ENCODE results near the gene PER1. TPM values are rescaled to one million over a fixed set of nuclear protein-coding genes. Genes with fewer than 3 reads are reported as not detected.
"Not testable (repeated sequence)": the region's sequence is repeated elsewhere in the genome, so short reads cannot be mapped to it uniquely, and the experiment has no call there.

The PER1 gene
- total RNA-seq, 4 donors from 2014 or later, result 85.2 to 148 (median 137) TPM

DNA sequence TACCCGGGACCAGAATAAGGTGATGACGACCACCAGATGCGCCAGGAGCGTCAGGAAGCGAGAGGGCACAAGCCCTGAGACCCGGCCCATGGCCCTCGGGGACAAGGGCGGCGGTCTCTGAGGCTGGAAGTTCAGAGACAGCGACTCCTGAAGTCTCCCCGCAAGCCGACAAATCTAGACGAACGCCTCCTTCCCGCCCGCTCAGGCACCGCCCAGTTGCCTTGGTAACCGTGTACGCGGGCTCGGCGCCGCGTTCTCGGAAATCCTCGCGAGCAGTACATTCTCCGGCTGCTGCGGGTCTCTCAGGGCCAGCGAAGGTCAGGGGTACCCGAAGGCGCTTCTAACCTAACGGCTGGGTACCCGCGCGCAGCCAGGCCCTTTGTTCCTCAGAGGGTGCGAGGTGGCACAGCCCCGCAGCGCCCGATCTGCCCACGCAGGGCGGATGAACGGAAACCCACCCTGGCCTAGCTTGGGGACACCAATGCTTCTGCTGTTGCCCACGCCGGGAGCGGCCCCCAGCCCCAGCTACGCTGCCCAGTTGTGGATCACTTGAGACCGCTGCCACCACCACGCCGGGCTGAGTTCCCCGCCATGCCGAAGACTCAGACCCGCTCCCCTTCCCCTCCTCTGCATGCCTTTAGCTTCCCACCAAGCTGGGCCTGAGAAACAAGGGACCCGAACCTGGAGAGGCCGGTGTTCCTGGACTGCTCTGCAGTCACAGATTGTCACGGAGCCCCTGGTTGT is 24.2 kb upstream of the PER1 start, which contains the start of gene TMEM107:
TSS of gene TMEM107 (minus strand) at position 184 of the 744 bp plus-strand sequence. CDS start at position 90, 94 bp downstream.
- intact Hi-C loops (cut with DNase I), result no loop called here
- peaks cover 21 to 38% of the 10 kb centered on the region in 2 donors for H3K4me1 ChIP-seq
- peak; percentile 85 to 90 for DNase-seq
- H3K4me3 ChIP-seq (replicated peaks in 1 of 3), result peak within 1 kb of the TSS; percentile 43 to 61 (median 58)
- no peaks in the 10 kb centered on the region for H3K36me3 ChIP-seq
- H3K27me3 ChIP-seq, result no peaks in the 10 kb centered on the region
- H3K27ac ChIP-seq, result peak within 1 kb of the TSS; percentile 64 to 89 (median 73)
- H3K9me3 ChIP-seq, result no peaks in the 10 kb centered on the region
- TF ChIP-seq, protein P1, sequence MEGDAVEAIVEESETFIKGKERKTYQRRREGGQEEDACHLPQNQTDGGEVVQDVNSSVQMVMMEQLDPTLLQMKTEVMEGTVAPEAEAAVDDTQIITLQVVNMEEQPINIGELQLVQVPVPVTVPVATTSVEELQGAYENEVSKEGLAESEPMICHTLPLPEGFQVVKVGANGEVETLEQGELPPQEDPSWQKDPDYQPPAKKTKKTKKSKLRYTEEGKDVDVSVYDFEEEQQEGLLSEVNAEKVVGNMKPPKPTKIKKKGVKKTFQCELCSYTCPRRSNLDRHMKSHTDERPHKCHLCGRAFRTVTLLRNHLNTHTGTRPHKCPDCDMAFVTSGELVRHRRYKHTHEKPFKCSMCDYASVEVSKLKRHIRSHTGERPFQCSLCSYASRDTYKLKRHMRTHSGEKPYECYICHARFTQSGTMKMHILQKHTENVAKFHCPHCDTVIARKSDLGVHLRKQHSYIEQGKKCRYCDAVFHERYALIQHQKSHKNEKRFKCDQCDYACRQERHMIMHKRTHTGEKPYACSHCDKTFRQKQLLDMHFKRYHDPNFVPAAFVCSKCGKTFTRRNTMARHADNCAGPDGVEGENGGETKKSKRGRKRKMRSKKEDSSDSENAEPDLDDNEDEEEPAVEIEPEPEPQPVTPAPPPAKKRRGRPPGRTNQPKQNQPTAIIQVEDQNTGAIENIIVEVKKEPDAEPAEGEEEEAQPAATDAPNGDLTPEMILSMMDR (IDR thresholded peaks at IDR 0.05), result no peak
- peak in 1 of 2 donors; percentile 80 for TF ChIP-seq POLR2A (IDR thresholded peaks at IDR 0.05)
- WGBS, 2 donors, result 1 to 5% methylated on average over 10 to 15 of the region's 56 CpGs

- Histone ChIP-seq H3K9me3 (no peaks in the 10 kb centered on the region), H3K27me3 (no peaks in the 10 kb centered on the region), H3K4me1 (peaks cover 21 to 38% of the 10 kb centered on the region in 2 donors), H3K4me3 (replicated peaks in 1 of 3) (peak overlapping the region; percentile 43 to 61 (median 58)), H3K27ac (peak overlapping the region; percentile 64 to 89 (median 73)), H3K36me3 (no peaks in the 10 kb centered on the region)
- WGBS, 2 donors, result 8 to 10% methylated on average over 11 of the region's 11 CpGs
- no peak for DNase-seq
- intact Hi-C loops (cut with DNase I), result no loop called here
- TF ChIP-seq, protein P1 (IDR thresholded peaks at IDR 0.05), result no peak
- no peak for TF ChIP-seq POLR2A (IDR thresholded peaks at IDR 0.05)
Observed at GRCh38 chr17:8175795-8176196, 23.6 kb upstream of the PER1 start.

- Histone ChIP-seq H3K27me3 (no peaks in the 10 kb centered on the region), H3K36me3 (no peaks in the 10 kb centered on the region), H3K9me3 (no peaks in the 10 kb centered on the region), H3K4me3 (replicated peaks in 1 of 3) (peak overlapping the region in 1 of 3 donors; percentile 8), H3K27ac (peak overlapping the region; percentile 88 to 97 (median 94)), H3K4me1 (peaks cover 21 to 38% of the 10 kb centered on the region in 2 donors)
- 2 to 7% methylated on average over 14 of the region's 14 CpGs for WGBS, 2 donors
- TF ChIP-seq POLR2A (IDR thresholded peaks at IDR 0.05), result no peak
- TF ChIP-seq, protein P1 (IDR thresholded peaks at IDR 0.05), result no peak
- intact Hi-C loops (cut with DNase I), result no loop called here
- DNase-seq, result no peak
Observed at GRCh38 chr17:8173871-8174322, 21.7 kb upstream of the PER1 start.

- no peaks in the 10 kb centered on the region for H3K36me3 ChIP-seq
- peak overlapping the region in 1 of 3 donors; percentile 8 for H3K4me3 ChIP-seq (replicated peaks in 1 of 3)
- intact Hi-C loops (cut with DNase I), result no loop called here
- H3K9me3 ChIP-seq, result no peaks in the 10 kb centered on the region
- peak; percentile 83 to 86 for DNase-seq
- TF ChIP-seq POLR2A (IDR thresholded peaks at IDR 0.05), result peak; percentile 94 to 100
- TF ChIP-seq, protein P1 (IDR thresholded peaks at IDR 0.05), result no peak
- peak overlapping the region; percentile 88 to 97 (median 94) for H3K27ac ChIP-seq
- 0% methylated on average over 23 of the region's 23 CpGs for WGBS, 2 donors
- peaks cover 21 to 38% of the 10 kb centered on the region in 2 donors for H3K4me1 ChIP-seq
- no peaks in the 10 kb centered on the region for H3K27me3 ChIP-seq
Observed at GRCh38 chr17:8173056-8173870, 21.1 kb upstream of the PER1 start.

DNA sequence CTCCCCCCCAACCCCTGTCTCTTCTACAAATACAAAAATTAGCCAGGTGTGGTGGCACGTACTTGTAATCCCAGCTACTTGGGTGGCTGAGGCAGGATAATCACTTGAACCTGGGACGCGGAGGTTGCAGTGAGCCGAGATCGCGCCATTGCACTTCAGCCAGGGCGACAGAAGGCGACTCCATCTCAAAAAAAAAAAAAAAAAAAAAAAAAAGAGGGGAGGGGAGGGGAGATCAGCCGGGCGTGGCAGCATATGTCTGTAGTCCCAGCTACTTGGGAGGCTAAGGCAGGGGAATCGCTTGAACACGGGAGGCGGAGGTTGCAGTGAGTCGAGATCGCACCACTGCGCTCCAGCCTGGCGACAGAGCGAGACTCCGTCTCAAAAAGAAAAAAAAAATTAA is 18.0 kb upstream of the PER1 start:
- 44 to 63% methylated on average over 19 of the region's 19 CpGs for WGBS, 2 donors

More for the DNA sequence above, 18.0 kb upstream of the PER1 start:
- DNase-seq, result peak in 1 of 2 donors; percentile 51
- intact Hi-C loops (cut with DNase I); H3K9me3 ChIP-seq; H3K4me3 ChIP-seq (replicated peaks in 1 of 3); H3K27me3 ChIP-seq; H3K36me3 ChIP-seq: not testable (repeated sequence)
- Histone ChIP-seq H3K4me1 (peaks cover 7 to 23% of the 10 kb centered on the region in 2 donors), H3K27ac (peak overlapping the region in 1 of 3 donors; percentile 30)

Measured in thyroid gland (tissue), 4 donors.